ENCODE data around the gene CCER1.

DNA sequence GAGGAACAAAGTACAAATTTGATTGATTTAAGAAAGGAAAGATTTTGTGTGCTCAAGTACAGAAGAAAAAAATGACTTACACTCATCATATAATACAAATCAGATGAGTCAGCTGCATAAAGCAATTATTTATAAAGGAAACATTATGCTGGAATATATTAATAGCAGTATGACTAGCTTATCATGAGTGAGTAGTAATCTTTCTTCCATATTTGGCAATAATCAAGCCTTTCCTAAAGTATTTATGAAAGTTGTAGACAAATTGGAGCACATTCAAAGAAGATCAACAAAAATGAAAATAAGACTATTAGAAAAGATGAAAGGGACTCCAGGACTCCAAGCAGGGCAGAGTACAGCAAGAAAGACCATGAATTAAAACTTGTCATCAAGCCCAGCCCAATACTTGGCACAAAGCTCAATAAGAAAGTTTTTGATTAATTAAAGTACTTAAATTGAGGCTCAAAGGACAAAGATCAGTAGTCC, 32.8 kb downstream of the CCER1 start:
- TF ChIP-seq, protein P1, sequence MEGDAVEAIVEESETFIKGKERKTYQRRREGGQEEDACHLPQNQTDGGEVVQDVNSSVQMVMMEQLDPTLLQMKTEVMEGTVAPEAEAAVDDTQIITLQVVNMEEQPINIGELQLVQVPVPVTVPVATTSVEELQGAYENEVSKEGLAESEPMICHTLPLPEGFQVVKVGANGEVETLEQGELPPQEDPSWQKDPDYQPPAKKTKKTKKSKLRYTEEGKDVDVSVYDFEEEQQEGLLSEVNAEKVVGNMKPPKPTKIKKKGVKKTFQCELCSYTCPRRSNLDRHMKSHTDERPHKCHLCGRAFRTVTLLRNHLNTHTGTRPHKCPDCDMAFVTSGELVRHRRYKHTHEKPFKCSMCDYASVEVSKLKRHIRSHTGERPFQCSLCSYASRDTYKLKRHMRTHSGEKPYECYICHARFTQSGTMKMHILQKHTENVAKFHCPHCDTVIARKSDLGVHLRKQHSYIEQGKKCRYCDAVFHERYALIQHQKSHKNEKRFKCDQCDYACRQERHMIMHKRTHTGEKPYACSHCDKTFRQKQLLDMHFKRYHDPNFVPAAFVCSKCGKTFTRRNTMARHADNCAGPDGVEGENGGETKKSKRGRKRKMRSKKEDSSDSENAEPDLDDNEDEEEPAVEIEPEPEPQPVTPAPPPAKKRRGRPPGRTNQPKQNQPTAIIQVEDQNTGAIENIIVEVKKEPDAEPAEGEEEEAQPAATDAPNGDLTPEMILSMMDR (IDR thresholded peaks at IDR 0.05): no peak
- no peak for TF ChIP-seq POLR2A (IDR thresholded peaks at IDR 0.05)

All from heart left ventricle (tissue), 13 donors.